CD14-positive monocyte (primary cell): Measurements from ENCODE around the gene ELF4. TPM values are rescaled to one million over a fixed set of nuclear protein-coding genes. Genes with fewer than 3 reads are reported as not detected.
"Not testable (repeated sequence)": the region's sequence is repeated elsewhere in the genome, so short reads cannot be mapped to it uniquely, and the experiment has no call there.

ENCODE experiments used
- DNase-seq, 3 donors: peaks; one replicate each; pipeline ENCODE4 v3.0.0-alpha.2; 2011 to 2022
- H2AFZ ChIP-seq: 2 replicates; pipeline ENCODE4 v1.6.0; 2012; ENCODE audit warnings: mild to moderate bottlenecking, low read depth, low read length, inconsistent platforms; ENCODE audit not compliant: insufficient read depth, poor library complexity, severe bottlenecking
- H3K27ac ChIP-seq, 2 donors: 1 replicate in 1 of 2; 2 replicates in 1 of 2; pipeline ENCODE4 v1.5.1; 2012 to 2013; ENCODE audit warnings: low read length in 2 of 2, control low read depth in 1 of 2, inconsistent platforms in 1 of 2, low read depth in 1 of 2, mild to moderate bottlenecking in 1 of 2
- H3K27me3 ChIP-seq, 2 donors: one replicate each; pipeline versions ENCODE4 v1.6.0 to v1.6.1; 2011 to 2013; ENCODE audit warnings: low read length in 2 of 2; ENCODE audit not compliant: control insufficient read depth in 2 of 2, insufficient read depth in 2 of 2
- H3K36me3 ChIP-seq, 2 donors: replicated peaks in 1 of 2; 1 replicate in 1 of 2; 2 replicates in 1 of 2; pipeline versions ENCODE4 v1.5.1 to v1.6.1; 2012 to 2013; ENCODE audit warnings: low read length in 2 of 2, control low read depth in 1 of 2, inconsistent platforms in 1 of 2, mild to moderate bottlenecking in 1 of 2; ENCODE audit not compliant: insufficient read depth in 2 of 2, control insufficient read depth in 1 of 2
- H3K4me1 ChIP-seq, 2 donors: 1 replicate in 1 of 2; 2 replicates in 1 of 2; pipeline versions ENCODE4 v1.5.1 to v1.6.1; 2012 to 2013; ENCODE audit warnings: low read length in 2 of 2, control low read depth in 1 of 2, inconsistent platforms in 1 of 2, mild to moderate bottlenecking in 1 of 2, moderate library complexity in 1 of 2; ENCODE audit not compliant: insufficient read depth in 2 of 2, control insufficient read depth in 1 of 2
- H3K4me2 ChIP-seq: replicated peaks from 2 replicates; pipeline ENCODE3; 2012; ENCODE audit warnings: low read length, moderate library complexity, mild to moderate bottlenecking; ENCODE audit not compliant: poor library complexity, severe bottlenecking; ENCODE audit errors: extremely low read depth
- H3K4me3 ChIP-seq, 3 experiments: fragments of 200-600 bp in 1 of 3; sonication (generic) in 1 of 3; replicated peaks in 1 of 3; 1 replicate in 2 of 3; 2 replicates in 1 of 3; pipeline ENCODE4 v1.5.1; 2011 to 2013; ENCODE audit warnings: low read length in 3 of 3, mild to moderate bottlenecking in 3 of 3, control low read depth in 2 of 3, low read depth in 2 of 3, inconsistent platforms in 1 of 3, moderate library complexity in 1 of 3
- H3K79me2 ChIP-seq: 2 replicates; pipeline ENCODE4 v1.6.0; 2012; ENCODE audit warnings: mild to moderate bottlenecking, control low read depth, inconsistent platforms, low read length, moderate library complexity; ENCODE audit not compliant: insufficient read depth
- H3K9ac ChIP-seq: 2 replicates; pipeline ENCODE4 v1.6.0; 2017; ENCODE audit warnings: low read length, mild to moderate bottlenecking; ENCODE audit not compliant: insufficient read depth, poor library complexity, severe bottlenecking
- H3K9me3 ChIP-seq, 2 donors: replicated peaks in 1 of 2; 1 replicate in 1 of 2; 2 replicates in 1 of 2; pipeline versions ENCODE4 v1.5.1 to v1.6.1; 2012 to 2013; ENCODE audit warnings: low read length in 2 of 2, control low read depth in 1 of 2; ENCODE audit not compliant: control insufficient read depth in 1 of 2, insufficient read depth in 1 of 2
- H4K20me1 ChIP-seq: 2 replicates; pipeline ENCODE4 v1.6.0; 2012; ENCODE audit warnings: mild to moderate bottlenecking, low read length, control low read depth, moderate library complexity; ENCODE audit not compliant: insufficient read depth
- H3K27ac Mint-ChIP-seq, 7 donors: one replicate each; pipeline ENCODE4 v1.8.0; 2020; ENCODE audit warnings: mild to moderate bottlenecking in 7 of 7, mixed read lengths in 7 of 7, moderate library complexity in 6 of 7, inconsistent platforms in 2 of 7
- H3K27me3 Mint-ChIP-seq, 3 donors: one replicate each; pipeline ENCODE4 v1.8.0; 2021 to 2022; ENCODE audit warnings: low read depth in 3 of 3, mild to moderate bottlenecking in 3 of 3, mixed read lengths in 3 of 3, moderate library complexity in 3 of 3, inconsistent platforms in 1 of 3
- H3K36me3 Mint-ChIP-seq, 2 donors: one replicate each; pipeline ENCODE4 v1.8.0; 2020; ENCODE audit warnings: mixed read lengths in 2 of 2, inconsistent platforms in 1 of 2, mild to moderate bottlenecking in 1 of 2
- H3K4me1 Mint-ChIP-seq: one replicate; pipeline ENCODE4 v1.8.0; 2020; ENCODE audit warnings: mild to moderate bottlenecking, mixed read lengths
- H3K4me3 Mint-ChIP-seq, 2 donors: one replicate each; pipeline ENCODE4 v1.8.0; 2020; ENCODE audit warnings: mild to moderate bottlenecking in 2 of 2, mixed read lengths in 2 of 2, moderate library complexity in 1 of 2
- H3K9me3 Mint-ChIP-seq, 7 donors: one replicate each; pipeline ENCODE4 v1.8.0; 2020 to 2022; ENCODE audit warnings: mixed read lengths in 7 of 7, mild to moderate bottlenecking in 6 of 7, moderate library complexity in 6 of 7, inconsistent platforms in 2 of 7
- WGBS: methylation state at CpG from one replicate; pipeline ENCODE4 v1.1.5; 2013; ENCODE audit warnings: missing lambda C conversion rate; ENCODE audit not compliant: insufficient coverage; 5-methylcytosine and 5-hydroxymethylcytosine counted together
- intact Hi-C, 2 donors: fragments of 100-400 bp; cut with micrococcal nuclease; formaldehyde crosslinking; loops; one replicate each; pipeline versions ENCODE4 v1.15.0 to v1.15.1; 2023
- polyA plus RNA-seq, 3 donors: library from polyadenylated mRNA; depleted of rRNA in 1 of 3; unstranded in 2 of 3; stranded (reverse) in 1 of 3; fragments of 300-500 nt in 2 of 3; fragments of >200 nt in 1 of 3; fragmentation: Illumina TruSeq in 2 of 3; gene quantifications; 1 replicate in 2 of 3; 2 replicates in 1 of 3; pipeline ENCODE4 v1.2.3, GENCODE V29; 2012 to 2021
- TF ChIP-seq, protein P1 (sequence below): fragments of 200-600 bp; IDR thresholded peaks from one replicate; pipeline ENCODE4 v1.8.0; 2022; ENCODE audit warnings: antibody characterized with exemption, mild to moderate bottlenecking

The ELF4 gene
- polyA plus RNA-seq, 3 donors: 10.4 to 68.6 (median 20.5) TPM

DNA sequence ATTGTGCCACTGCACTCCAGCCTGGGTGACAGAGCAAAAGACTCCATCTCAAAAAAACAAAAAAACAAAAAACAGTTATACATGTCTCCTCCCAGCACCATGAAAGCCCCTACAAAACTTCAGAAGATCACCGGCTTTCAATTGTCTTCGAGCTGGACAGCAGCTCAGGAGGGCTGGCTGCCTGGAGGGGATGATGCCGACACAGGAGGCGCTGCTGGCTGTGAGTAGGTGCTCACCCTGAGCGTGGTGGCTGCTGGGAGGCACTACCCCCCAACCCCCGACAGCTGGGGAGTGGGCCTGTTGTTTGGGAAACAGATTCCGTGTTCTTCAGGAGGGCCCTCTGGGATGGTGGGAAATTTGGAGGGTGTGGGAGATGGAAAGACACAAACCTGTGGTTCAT, 6.9 kb upstream of the ELF4 start:
- H3K27ac Mint-ChIP-seq: peak overlapping the region in 1 of 7 donors; percentile 54
- no peak overlapping the region for H3K9ac ChIP-seq

GRCh38 chrX:130115119-130115885, 5.0 kb upstream of the ELF4 start:
- H3K27ac Mint-ChIP-seq: peak overlapping the region in 1 of 7 donors; percentile 72
- H4K20me1 ChIP-seq, DNase-seq, H3K27ac ChIP-seq, H3K4me2 ChIP-seq, H3K9me3 ChIP-seq, H3K4me3 Mint-ChIP-seq, H2AFZ ChIP-seq, H3K9me3 Mint-ChIP-seq, H3K4me3 ChIP-seq, H3K9ac ChIP-seq, H3K27me3 ChIP-seq, intact Hi-C loops, H3K36me3 Mint-ChIP-seq, H3K36me3 ChIP-seq: not testable (repeated sequence)
- Histone ChIP-seq H3K4me1 (peaks cover 25 to 40% of the 10 kb centered on the region in 2 donors), H3K79me2 (peaks cover 19% of the 10 kb centered on the region)
- peaks cover 0 to 11% (median 5%) of the 10 kb centered on the region in 3 donors for H3K27me3 Mint-ChIP-seq
- WGBS: 96% methylated on average over 4 of the region's 10 CpGs
- peaks cover 49% of the 10 kb centered on the region for H3K4me1 Mint-ChIP-seq

More for the DNA sequence above, 6.9 kb upstream of the ELF4 start:
- Mint-ChIP-seq H3K36me3 (peaks cover 0 to 3% of the 10 kb centered on the region in 2 donors), H3K4me3 (no peak overlapping the region), H3K4me1 (peaks cover 42% of the 10 kb centered on the region), H3K9me3 (peaks cover 0 to 2% (median 0%) of the 10 kb centered on the region in 7 donors), H3K27me3 (peaks cover 0 to 14% (median 5%) of the 10 kb centered on the region in 3 donors)
- H3K36me3 ChIP-seq: no peaks in the 10 kb centered on the region
- TF ChIP-seq, protein P1, sequence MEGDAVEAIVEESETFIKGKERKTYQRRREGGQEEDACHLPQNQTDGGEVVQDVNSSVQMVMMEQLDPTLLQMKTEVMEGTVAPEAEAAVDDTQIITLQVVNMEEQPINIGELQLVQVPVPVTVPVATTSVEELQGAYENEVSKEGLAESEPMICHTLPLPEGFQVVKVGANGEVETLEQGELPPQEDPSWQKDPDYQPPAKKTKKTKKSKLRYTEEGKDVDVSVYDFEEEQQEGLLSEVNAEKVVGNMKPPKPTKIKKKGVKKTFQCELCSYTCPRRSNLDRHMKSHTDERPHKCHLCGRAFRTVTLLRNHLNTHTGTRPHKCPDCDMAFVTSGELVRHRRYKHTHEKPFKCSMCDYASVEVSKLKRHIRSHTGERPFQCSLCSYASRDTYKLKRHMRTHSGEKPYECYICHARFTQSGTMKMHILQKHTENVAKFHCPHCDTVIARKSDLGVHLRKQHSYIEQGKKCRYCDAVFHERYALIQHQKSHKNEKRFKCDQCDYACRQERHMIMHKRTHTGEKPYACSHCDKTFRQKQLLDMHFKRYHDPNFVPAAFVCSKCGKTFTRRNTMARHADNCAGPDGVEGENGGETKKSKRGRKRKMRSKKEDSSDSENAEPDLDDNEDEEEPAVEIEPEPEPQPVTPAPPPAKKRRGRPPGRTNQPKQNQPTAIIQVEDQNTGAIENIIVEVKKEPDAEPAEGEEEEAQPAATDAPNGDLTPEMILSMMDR: no peak
- no peak overlapping the region for H2AFZ ChIP-seq
- DNase-seq: no peak
- no peak overlapping the region for H3K4me3 ChIP-seq
- H4K20me1 ChIP-seq: no peaks in the 10 kb centered on the region
- WGBS: no CpG with 5 or more reads among the region's 7 CpGs
- intact Hi-C loops: no loop called here
- no peak overlapping the region for H3K4me2 ChIP-seq
- peaks cover 8% of the 10 kb centered on the region for H3K79me2 ChIP-seq
- no peaks in the 10 kb centered on the region for H3K9me3 ChIP-seq
- no peak overlapping the region for H3K27ac ChIP-seq
- peaks cover 21 to 43% of the 10 kb centered on the region in 2 donors for H3K4me1 ChIP-seq
- no peaks in the 10 kb centered on the region for H3K27me3 ChIP-seq
